GM12892 (cell line): ENCODE measurements around the gene TET2. TPM values are rescaled to one million over a fixed set of nuclear protein-coding genes. Genes with fewer than 3 reads are reported as not detected.

Experiments used
- DNase-seq: peaks from one replicate; pipeline ENCODE4 v3.0.0; 2011; ENCODE audit not compliant: insufficient read length
- FAIRE-seq: peaks from 2 replicates; lab custom pipeline; 2011; peaks lifted over from hg19 to GRCh38; lab: Jason Lieb, UNC
- POLR2A ChIP-seq: IDR thresholded peaks from 2 replicates; pipeline ENCODE4 v1.6.1; 2011; ENCODE audit warnings: low read depth, low read length, control low read depth
- POLR2AphosphoS5 ChIP-seq: IDR thresholded peaks from 2 replicates; pipeline ENCODE4 v1.6.1; 2011; ENCODE audit warnings: low read depth, low read length, control low read depth
- TAF1 ChIP-seq: IDR thresholded peaks from 2 replicates; pipeline ENCODE4 v1.6.1; 2011; ENCODE audit warnings: low read depth, mild to moderate bottlenecking, control low read depth, low read length, borderline replicate concordance
- polyA plus RNA-seq: library from polyadenylated mRNA; unstranded; fragments of >200 nt; gene quantifications from one replicate; pipeline ENCODE4 v1.2.1, GENCODE V29; 2012; ENCODE audit warnings: missing spikeins, inconsistent platforms; ENCODE audit not compliant: missing spikeins

The TET2 gene
- 11.5 TPM for polyA plus RNA-seq

- DNase-seq, result peak; percentile 52
- TF ChIP-seq POLR2AphosphoS5, result peak; percentile 67; the same call in 1 of the 2 replicates
- TF ChIP-seq POLR2A, result peak; percentile 61; the same call in 1 of the 2 replicates
- peak; percentile 74; the same call in 1 of the 2 replicates for TF ChIP-seq TAF1
- FAIRE-seq, result peak; percentile 97
Observed at GRCh38 chr4:105146276-105147015, at the start of gene TET2. TSS of gene TET2 (plus strand) at chr4:105146876. CDS start at chr4:105233943, 87,067 bp downstream.

GRCh38 chr4:105102016-105102415 lies 44.7 kb upstream of the TET2 start:
- TF ChIP-seq POLR2AphosphoS5 (no peak), TAF1 (no peak), POLR2A (no peak)
- DNase-seq, result no peak
- no peak for FAIRE-seq

- no peak for TF ChIP-seq POLR2A
- TF ChIP-seq POLR2AphosphoS5, result no peak
- no peak for TF ChIP-seq TAF1
- FAIRE-seq (no peak), DNase-seq (no peak)
Observed at GRCh38 chr4:105106426-105106825, 40.2 kb upstream of the TET2 start.

- DNase-seq (no peak), FAIRE-seq (no peak)
- TF ChIP-seq TAF1, result no peak
- TF ChIP-seq POLR2AphosphoS5, result no peak
- no peak for TF ChIP-seq POLR2A
Observed at GRCh38 chr4:105107095-105107856, 39.4 kb upstream of the TET2 start.

- DNase-seq (no peak), FAIRE-seq (no peak)
- TF ChIP-seq TAF1, result no peak
- no peak for TF ChIP-seq POLR2AphosphoS5
- TF ChIP-seq POLR2A, result no peak
Observed at GRCh38 chr4:105108971-105109370, 37.7 kb upstream of the TET2 start.

- no peak for FAIRE-seq
- TF ChIP-seq POLR2AphosphoS5 (no peak), TAF1 (no peak), POLR2A (no peak)
Observed at GRCh38 chr4:105112274-105112673, 34.4 kb upstream of the TET2 start.

GRCh38 chr4:105113800-105114199 lies 32.9 kb upstream of the TET2 start:
- TF ChIP-seq TAF1, result no peak
- no peak for TF ChIP-seq POLR2A
- no peak for TF ChIP-seq POLR2AphosphoS5
- DNase-seq, result no peak
- no peak for FAIRE-seq

More at GRCh38 chr4:105112274-105112673, 34.4 kb upstream of the TET2 start:
- DNase-seq, result no peak

- TF ChIP-seq POLR2AphosphoS5 (no peak), TAF1 (no peak), POLR2A (no peak)
- DNase-seq (no peak), FAIRE-seq (no peak)
Observed at GRCh38 chr4:105116616-105117319, 29.9 kb upstream of the TET2 start.

- FAIRE-seq (no peak), DNase-seq (no peak)
- TF ChIP-seq TAF1 (no peak), POLR2A (no peak), POLR2AphosphoS5 (no peak)
Observed at GRCh38 chr4:105119356-105119755, 27.3 kb upstream of the TET2 start.

GRCh38 chr4:105120626-105121025 lies 26.1 kb upstream of the TET2 start:
- DNase-seq, result no peak
- TF ChIP-seq POLR2A (no peak), TAF1 (no peak), POLR2AphosphoS5 (no peak)
- no peak for FAIRE-seq

GRCh38 chr4:105122350-105122749 lies 24.3 kb upstream of the TET2 start:
- DNase-seq (no peak), FAIRE-seq (no peak)
- no peak for TF ChIP-seq TAF1
- no peak for TF ChIP-seq POLR2AphosphoS5
- TF ChIP-seq POLR2A, result no peak
